ENCODE measurements around the gene CNTN1. TPM values are rescaled to one million over a fixed set of nuclear protein-coding genes. Genes with fewer than 3 reads are reported as not detected.

CNTN1 gene
- 0.30 and 0.32 TPM in 2 replicates for total RNA-seq

GRCh38 chr12:40691913-40692764 lies at the start of gene CNTN1:
Gene CNTN1, plus strand, starts transcription at chr12:40692439.

All from epithelial cell of umbilical artery (primary cell).